ENCODE measurements around the gene GPAM. TPM values are rescaled to one million over a fixed set of nuclear protein-coding genes. Genes with fewer than 3 reads are reported as not detected.

Gene GPAM
- total RNA-seq, 2 donors from 2014 or later: 7.7 to 8.7 TPM

- no peaks in the 10 kb centered on the region for H3K4me1 ChIP-seq
- H3K27ac ChIP-seq: no peak overlapping the region
- H3K9ac ChIP-seq (ENCODE audit: low read depth in 2 of 2, low read length in 2 of 2): no peak overlapping the region
- H3K9me3 ChIP-seq: no peaks in the 10 kb centered on the region
- no peaks in the 10 kb centered on the region for H3K36me3 ChIP-seq
- H3K4me3 ChIP-seq: no peak overlapping the region
- intact Hi-C loops (cut with DNase I): loop anchor here (10.0 kb wide), 1 partner anchor 255 kb away; the partner anchor contains the start of genes VTI1A and ZDHHC6
- TF ChIP-seq CTCF (IDR thresholded peaks at IDR 0.05): no peak
- no peak for DNase-seq
- H3K27me3 ChIP-seq: no peaks in the 10 kb centered on the region
Measured at GRCh38 chr10:112189465-112189864, 5.9 kb upstream of the GPAM start.

- no peak for TF ChIP-seq CTCF (IDR thresholded peaks at IDR 0.05)
- H3K9ac ChIP-seq (ENCODE audit: low read depth in 2 of 2, low read length in 2 of 2): no peak overlapping the region
- no peak for DNase-seq
- intact Hi-C loops (cut with DNase I): loop anchor here (10.0 kb wide), 1 partner anchor 257 kb away; the partner anchor contains the start of genes VTI1A and ZDHHC6
- H3K9me3 ChIP-seq: no peaks in the 10 kb centered on the region
- no peaks in the 10 kb centered on the region for H3K27me3 ChIP-seq
- no peaks in the 10 kb centered on the region for H3K36me3 ChIP-seq
- no peak overlapping the region for H3K27ac ChIP-seq
- no peaks in the 10 kb centered on the region for H3K4me1 ChIP-seq
- no peak overlapping the region for H3K4me3 ChIP-seq
Measured at GRCh38 chr10:112187527-112187926, 4.0 kb upstream of the GPAM start.

- H3K36me3 ChIP-seq: no peaks in the 10 kb centered on the region
- no peak overlapping the region for H3K27ac ChIP-seq
- intact Hi-C loops (cut with DNase I): loop anchor here (10.0 kb wide), 1 partner anchor 259 kb away; the partner anchor contains the start of genes VTI1A and ZDHHC6
- H3K9ac ChIP-seq (ENCODE audit: low read depth in 2 of 2, low read length in 2 of 2): no peak overlapping the region
- H3K4me1 ChIP-seq: no peaks in the 10 kb centered on the region
- no peak overlapping the region for H3K4me3 ChIP-seq
- no peaks in the 10 kb centered on the region for H3K9me3 ChIP-seq
- DNase-seq: no peak
- TF ChIP-seq CTCF (IDR thresholded peaks at IDR 0.05): no peak
- H3K27me3 ChIP-seq: no peaks in the 10 kb centered on the region
Measured at GRCh38 chr10:112185959-112186358, 2.4 kb upstream of the GPAM start.

GRCh38 chr10:112184379-112184778 is 814 bp upstream of the GPAM start:
- Histone ChIP-seq H3K4me1 (no peaks in the 10 kb centered on the region), H3K27me3 (no peaks in the 10 kb centered on the region), H3K27ac (peak overlapping the region; percentile 65), H3K9ac (ENCODE audit: low read depth in 2 of 2, low read length in 2 of 2) (peak overlapping the region; percentile 87 to 92), H3K9me3 (no peaks in the 10 kb centered on the region), H3K4me3 (no peak overlapping the region), H3K36me3 (no peaks in the 10 kb centered on the region)
- DNase-seq: no peak
- intact Hi-C loops (cut with DNase I): loop anchor here (10.0 kb wide), 1 partner anchor 260 kb away; the partner anchor contains the start of genes VTI1A and ZDHHC6
- no peak for TF ChIP-seq CTCF (IDR thresholded peaks at IDR 0.05)

GRCh38 chr10:112184052-112184371 is 447 bp upstream of the GPAM start:
- TF ChIP-seq CTCF (IDR thresholded peaks at IDR 0.05): no peak
- no peaks in the 10 kb centered on the region for H3K4me1 ChIP-seq
- H3K4me3 ChIP-seq: peak overlapping the region; percentile 76
- peak overlapping the region; percentile 65 for H3K27ac ChIP-seq
- intact Hi-C loops (cut with DNase I): loop anchor here (10.0 kb wide), 1 partner anchor 261 kb away; the partner anchor contains the start of genes VTI1A and ZDHHC6
- H3K9ac ChIP-seq (ENCODE audit: low read depth in 2 of 2, low read length in 2 of 2): peak overlapping the region; percentile 87 to 92
- H3K27me3 ChIP-seq: no peaks in the 10 kb centered on the region
- no peak for DNase-seq
- H3K36me3 ChIP-seq: no peaks in the 10 kb centered on the region
- no peaks in the 10 kb centered on the region for H3K9me3 ChIP-seq
